Measurements from ENCODE around the gene AP4E1.
"Not testable (repeated sequence)": the region's sequence is repeated elsewhere in the genome, so short reads cannot be mapped to it uniquely, and the experiment has no call there.

Gene AP4E1

DNA sequence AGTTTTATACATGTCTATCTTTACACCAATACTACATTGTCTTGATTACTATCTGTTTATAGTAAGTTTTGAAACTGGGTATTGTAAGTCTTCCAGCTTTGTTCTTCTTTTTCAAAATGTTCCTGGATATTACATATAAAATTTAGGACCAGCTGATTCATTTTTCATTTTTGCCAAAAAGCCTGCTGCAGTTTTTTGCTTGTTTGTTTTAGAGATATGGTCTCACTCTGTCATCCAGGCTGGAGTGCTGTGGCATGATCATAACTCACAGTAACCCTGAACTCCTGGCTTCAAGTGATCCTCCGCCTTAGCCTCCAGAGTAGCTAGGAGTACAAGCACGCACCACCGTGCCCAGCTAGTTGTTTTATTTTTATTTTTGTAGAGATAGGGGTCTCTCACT is 20.4 kb upstream of the AP4E1 start:
- in situ Hi-C loops (cut with MboI; ENCODE audit: low sequenced_read_pairs) = no loop called here

DNA sequence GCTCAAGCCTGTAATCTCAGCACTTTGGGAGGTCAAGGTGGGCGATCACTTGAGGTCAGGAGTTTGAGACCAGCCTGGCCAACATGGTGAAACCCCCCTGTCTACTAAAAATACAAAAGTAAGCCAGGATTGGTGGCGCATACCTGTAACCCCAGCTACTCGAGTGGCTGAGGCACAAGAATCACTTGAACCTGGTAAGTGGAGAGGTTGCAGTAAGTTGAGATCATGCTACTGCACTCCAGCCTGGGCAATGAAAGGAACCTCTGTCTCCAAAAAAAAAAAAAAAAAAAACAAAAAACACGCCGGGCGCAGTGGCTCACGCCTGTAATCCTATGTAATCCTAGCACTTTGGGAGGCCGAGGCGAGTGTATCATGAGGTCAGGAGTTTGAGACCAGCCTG is 18.9 kb upstream of the AP4E1 start:
- in situ Hi-C loops (cut with MboI; ENCODE audit: low sequenced_read_pairs) = no loop called here

GRCh38 chr15:50890751-50891150 is 17.7 kb upstream of the AP4E1 start:
- in situ Hi-C loops (cut with MboI; ENCODE audit: low sequenced_read_pairs) = no loop called here

GRCh38 chr15:50891159-50891558 is 17.3 kb upstream of the AP4E1 start:
- in situ Hi-C loops (cut with MboI; ENCODE audit: low sequenced_read_pairs) = no loop called here

DNA sequence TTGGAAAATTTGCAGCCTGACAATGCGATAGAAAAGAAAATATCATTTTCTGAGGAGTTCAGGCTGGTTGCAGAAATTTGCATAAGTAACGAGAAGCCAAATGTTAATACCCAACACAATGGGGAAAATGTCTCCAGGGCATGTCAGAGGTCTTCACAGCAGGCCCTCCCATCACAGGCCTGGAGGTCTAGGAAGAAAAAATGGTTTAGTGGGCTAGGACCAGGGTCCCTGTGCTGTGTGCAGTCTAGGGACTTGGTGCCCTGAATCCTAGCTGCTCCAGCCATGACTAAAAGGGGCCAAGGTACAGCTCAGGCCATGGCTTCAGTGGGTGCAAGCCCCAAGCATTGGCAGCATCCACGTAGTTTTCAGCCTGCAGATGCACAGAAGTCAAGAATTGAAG is 14.5 kb upstream of the AP4E1 start:
- in situ Hi-C loops (cut with MboI; ENCODE audit: low sequenced_read_pairs) = no loop called here

DNA sequence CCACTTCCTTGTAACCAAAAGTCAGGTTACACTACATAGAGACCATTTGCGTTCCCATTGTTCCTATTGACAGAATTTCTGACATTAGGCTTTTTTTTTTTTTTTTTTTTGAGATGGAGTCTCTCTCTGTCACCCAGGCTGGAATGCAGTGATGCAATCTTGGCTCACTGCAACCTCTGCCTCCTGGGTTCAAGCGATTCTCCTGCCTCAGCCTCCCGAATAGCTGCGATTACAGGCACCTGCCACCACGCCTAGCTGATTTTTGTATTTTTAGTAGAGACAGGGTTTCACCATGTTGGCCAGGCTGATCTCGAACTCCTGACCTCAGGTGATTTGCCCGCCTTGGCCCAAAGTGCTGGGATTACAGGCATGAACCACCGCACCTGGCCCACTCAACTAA is 7.1 kb upstream of the AP4E1 start:
- in situ Hi-C loops (cut with MboI; ENCODE audit: low sequenced_read_pairs) = not testable (repeated sequence)

DNA sequence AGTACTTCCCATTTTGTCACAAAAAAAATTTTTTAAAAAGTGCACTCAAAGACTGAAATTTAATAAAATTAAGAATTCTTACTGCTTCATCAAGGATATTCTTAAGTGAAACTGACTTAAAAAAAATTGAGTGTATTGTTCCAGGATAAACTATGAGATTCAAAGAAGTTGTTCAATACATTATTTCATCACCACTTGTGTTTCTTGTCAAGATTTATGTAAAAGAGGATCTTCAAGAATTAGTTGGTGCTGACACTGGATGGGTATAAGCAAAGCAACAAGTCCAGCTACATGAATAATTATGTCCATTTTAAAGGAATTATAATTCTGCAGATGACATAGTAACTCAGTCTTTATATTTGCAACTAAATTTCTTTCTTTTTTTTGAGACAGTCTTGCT is 4.3 kb upstream of the AP4E1 start:
- in situ Hi-C loops (cut with MboI; ENCODE audit: low sequenced_read_pairs) = no loop called here

- in situ Hi-C loops (cut with MboI; ENCODE audit: low sequenced_read_pairs) = no loop called here
These were observed 3.4 kb upstream of the AP4E1 start for GRCh38 chr15:50905055-50905454.

DNA sequence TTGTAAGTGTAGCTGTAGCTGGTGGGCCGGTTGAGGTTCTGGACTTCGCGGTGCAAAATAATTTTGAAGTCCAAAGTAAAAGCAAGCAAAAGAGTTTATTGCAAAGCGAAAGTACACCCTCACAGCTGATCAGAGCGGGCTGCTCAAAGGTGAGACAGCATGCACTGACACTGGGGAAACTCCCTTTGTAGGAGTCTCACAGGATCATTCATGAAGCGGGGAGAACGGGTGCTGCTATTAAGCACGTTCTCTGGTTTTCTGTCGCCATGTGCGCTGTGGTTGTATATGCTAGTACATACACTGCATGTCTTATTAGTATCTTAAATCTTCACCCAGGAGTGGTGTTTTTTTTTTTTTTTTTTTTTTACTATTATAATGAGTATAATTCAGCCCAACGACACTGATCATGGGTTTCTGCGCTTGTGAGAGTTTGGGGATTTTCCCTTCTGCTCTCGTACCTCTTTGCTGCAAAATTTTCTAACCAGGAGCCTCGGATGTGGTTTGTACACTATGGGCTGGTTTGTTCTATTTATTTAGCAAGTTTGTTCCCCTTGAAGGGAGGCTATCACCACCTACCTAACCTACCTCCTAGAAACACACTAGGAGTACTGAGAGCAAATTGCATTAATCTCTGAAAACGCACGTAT is 1.4 kb upstream of the AP4E1 start:
- in situ Hi-C loops (cut with MboI; ENCODE audit: low sequenced_read_pairs) = no loop called here

- in situ Hi-C loops (cut with MboI; ENCODE audit: low sequenced_read_pairs) = no loop called here
These were observed 778 bp upstream of the AP4E1 start for GRCh38 chr15:50907601-50908208.

DNA sequence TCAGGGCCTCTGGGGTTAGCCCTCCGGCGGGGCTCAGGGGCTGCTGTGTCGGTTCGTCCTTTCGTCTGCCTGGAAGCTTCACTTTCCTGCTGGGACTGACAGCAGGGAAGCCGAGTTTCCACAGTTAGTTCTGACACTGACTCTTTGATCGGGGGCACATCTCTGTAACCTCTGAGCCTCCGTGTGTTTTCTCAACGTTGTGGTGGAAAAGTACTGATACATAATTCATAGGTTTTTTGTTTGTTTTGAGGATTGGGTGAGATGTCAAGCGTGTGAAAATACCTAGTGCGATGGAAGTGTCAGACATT is 481 bp downstream of the AP4E1 start:
- in situ Hi-C loops (cut with MboI; ENCODE audit: low sequenced_read_pairs) = no loop called here

- in situ Hi-C loops (cut with MboI; ENCODE audit: low sequenced_read_pairs) = not testable (repeated sequence)
These were observed 1.9 kb downstream of the AP4E1 start for GRCh38 chr15:50910426-50910795.

- in situ Hi-C loops (cut with MboI; ENCODE audit: low sequenced_read_pairs) = no loop called here
These were observed 2.5 kb downstream of the AP4E1 start for GRCh38 chr15:50911001-50911400.

- in situ Hi-C loops (cut with MboI; ENCODE audit: low sequenced_read_pairs) = no loop called here
These were observed 3.1 kb downstream of the AP4E1 start for GRCh38 chr15:50911621-50912020.

GRCh38 chr15:50916400-50916799 is 7.9 kb downstream of the AP4E1 start:
- in situ Hi-C loops (cut with MboI; ENCODE audit: low sequenced_read_pairs) = no loop called here

GRCh38 chr15:50919359-50919758 is 10.9 kb downstream of the AP4E1 start:
- in situ Hi-C loops (cut with MboI; ENCODE audit: low sequenced_read_pairs) = not testable (repeated sequence)

DNA sequence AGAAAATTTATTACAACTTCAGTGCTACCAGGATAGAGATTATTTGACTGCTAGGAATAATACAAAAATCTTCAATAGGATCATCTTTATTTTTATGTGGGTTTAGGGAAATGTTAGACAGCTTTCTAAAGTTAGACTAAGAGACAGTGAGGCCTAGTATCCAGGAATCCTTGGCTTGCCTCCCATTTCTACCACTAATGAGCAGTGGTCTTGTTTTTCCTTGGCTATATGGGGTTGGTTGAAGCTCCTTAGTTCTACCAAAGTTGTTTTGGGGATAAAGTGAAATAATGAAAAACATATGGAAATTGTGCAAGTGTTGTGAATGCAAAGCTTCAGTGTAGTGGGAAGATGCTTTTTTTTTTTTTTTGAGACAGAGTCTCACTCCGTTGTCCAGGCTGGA is 16.8 kb downstream of the AP4E1 start:
- in situ Hi-C loops (cut with MboI; ENCODE audit: low sequenced_read_pairs) = no loop called here

- in situ Hi-C loops (cut with MboI; ENCODE audit: low sequenced_read_pairs) = no loop called here
These were observed 20.6 kb downstream of the AP4E1 start for GRCh38 chr15:50929062-50929461.

GRCh38 chr15:50930792-50931191 is 22.3 kb downstream of the AP4E1 start:
- in situ Hi-C loops (cut with MboI; ENCODE audit: low sequenced_read_pairs) = no loop called here

DNA sequence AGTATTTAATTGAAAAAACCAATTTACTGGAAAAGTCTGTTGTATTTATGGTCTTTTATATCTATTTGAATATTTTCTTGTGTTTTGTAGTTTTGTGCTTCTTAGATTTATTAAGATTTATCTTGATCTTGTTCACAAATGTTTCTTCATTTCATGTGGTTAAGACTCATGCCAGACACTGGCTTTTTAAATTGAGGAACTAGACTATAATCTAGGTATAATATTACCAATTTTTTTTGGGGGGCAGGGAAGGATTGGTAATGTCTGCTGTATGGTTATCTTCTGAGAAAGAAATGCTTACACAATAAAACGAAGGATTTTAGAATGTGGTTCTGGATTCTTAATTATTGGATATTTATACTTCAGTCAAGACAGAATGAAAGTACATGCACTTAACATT is 24.9 kb downstream of the AP4E1 start:
- in situ Hi-C loops (cut with MboI; ENCODE audit: low sequenced_read_pairs) = no loop called here

DNA sequence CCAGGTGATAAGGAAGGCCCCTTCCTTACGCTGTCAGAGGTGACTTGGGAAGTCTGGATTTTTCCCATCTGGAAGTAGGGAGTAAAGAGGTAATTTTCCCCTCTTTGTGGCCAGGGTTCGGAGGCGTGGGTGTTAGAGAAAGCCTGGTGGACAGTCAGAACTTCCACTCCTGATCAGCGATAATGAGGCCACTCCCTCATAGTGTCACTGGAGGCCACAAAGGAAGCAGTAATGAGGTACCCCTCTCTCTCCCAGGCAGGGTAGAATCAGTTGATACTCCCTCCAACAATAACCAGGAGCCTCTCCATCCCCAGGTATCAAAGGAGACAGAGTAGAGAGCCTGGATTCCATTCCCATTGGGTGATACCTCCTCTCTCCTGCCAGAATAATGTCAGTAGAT is 30.0 kb downstream of the AP4E1 start:
- in situ Hi-C loops (cut with MboI; ENCODE audit: low sequenced_read_pairs) = no loop called here

DNA sequence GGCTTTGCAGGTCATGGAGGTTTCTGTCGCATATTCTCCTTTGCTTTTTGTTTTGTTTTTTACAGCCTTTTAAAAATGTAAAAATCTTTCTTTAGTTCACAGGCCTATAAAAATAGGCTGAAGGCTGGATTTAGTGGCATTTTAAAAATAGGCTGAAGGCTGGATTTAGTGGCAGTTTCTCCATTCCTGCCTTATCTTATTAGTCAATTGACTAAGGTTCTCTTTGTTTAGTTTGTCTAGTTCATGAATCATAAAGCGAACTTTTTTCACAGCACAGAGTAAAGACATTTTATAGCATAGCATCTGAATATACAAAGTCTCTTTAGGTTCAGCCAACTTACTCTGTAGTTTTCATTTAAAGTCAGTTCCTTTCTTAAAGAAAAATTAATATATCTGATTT is 31.4 kb downstream of the AP4E1 start:
- in situ Hi-C loops (cut with MboI; ENCODE audit: low sequenced_read_pairs) = no loop called here

DNA sequence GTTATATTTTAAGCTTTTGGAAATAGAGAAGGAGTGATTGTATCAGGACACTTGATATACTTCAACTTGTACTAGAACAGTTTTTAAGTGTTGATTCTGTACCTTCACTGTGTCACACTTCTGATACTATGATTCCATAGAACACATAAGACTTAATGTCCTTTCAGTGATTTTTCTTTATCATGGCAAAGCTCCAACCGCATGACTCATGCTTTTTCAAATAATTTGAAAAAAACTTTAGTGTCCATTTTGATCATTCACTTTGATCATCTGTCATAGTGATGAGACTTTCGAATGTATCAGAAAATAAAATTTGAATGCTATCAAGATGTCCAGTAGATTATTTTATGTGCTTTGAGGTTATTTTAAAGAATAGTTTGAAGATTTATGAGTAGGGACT is 32.0 kb downstream of the AP4E1 start:
- in situ Hi-C loops (cut with MboI; ENCODE audit: low sequenced_read_pairs) = no loop called here

Measured in hTERT RPE-1 (cell line).